ENCODE results near the gene CTAGE6.
"Not testable (repeated sequence)": the region's sequence is repeated elsewhere in the genome, so short reads cannot be mapped to it uniquely, and the experiment has no call there.

Gene CTAGE6

DNA sequence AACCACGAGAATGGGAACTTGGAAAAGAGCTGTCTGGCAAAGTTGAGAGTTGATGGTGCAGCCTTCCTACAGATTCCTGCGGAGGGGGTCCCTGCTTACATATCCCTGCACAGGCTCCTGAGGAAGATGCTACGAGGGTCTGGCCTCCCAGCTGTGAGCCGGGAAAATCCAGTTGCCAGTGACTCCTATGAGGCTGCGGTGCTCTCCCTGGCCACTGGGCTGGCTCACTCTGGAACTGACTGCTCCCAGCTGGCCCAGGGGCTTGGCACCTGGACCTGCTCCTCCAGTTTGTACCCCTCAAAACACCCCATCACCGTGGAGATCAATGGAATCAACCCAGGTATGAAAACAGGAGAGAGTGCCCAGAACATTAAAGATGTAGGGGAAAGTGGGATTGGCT, 37.2 kb downstream of the CTAGE6 start:
- DNase-seq (ENCODE audit: low read depth in 2 of 3, low spot score in 1 of 3): not testable (repeated sequence)

DNA sequence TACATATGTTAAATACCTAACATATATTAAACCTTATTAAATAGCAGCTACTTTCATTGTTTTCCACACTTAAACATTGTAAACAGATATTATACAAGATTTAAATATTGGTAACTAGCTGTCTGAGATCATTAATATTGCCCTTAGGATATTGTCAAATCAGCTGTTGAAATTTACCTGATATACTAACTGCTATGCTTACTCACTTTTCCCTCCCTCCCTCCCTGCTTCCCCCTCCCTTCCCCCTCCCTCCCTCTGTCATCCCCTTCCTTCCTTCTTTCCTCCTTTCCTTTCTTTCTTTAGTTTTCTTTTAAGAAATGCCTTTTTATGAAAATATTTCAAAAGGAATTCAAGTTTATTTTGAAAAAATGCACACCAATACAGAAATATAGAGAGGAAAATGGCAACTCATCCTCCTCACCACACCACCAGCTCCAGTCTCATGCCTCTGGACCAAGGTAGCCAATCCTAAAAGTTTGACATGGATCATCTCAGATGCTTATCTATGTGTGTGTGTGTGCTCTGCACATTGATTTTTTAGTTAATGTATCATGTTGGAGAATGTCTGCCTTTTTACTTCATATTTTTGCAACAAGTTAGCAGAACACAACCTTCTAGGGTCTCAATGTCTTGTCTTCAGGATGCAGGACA, 41.8 kb downstream of the CTAGE6 start:
- DNase-seq (ENCODE audit: low read depth in 2 of 3, low spot score in 1 of 3): not testable (repeated sequence)

DNA sequence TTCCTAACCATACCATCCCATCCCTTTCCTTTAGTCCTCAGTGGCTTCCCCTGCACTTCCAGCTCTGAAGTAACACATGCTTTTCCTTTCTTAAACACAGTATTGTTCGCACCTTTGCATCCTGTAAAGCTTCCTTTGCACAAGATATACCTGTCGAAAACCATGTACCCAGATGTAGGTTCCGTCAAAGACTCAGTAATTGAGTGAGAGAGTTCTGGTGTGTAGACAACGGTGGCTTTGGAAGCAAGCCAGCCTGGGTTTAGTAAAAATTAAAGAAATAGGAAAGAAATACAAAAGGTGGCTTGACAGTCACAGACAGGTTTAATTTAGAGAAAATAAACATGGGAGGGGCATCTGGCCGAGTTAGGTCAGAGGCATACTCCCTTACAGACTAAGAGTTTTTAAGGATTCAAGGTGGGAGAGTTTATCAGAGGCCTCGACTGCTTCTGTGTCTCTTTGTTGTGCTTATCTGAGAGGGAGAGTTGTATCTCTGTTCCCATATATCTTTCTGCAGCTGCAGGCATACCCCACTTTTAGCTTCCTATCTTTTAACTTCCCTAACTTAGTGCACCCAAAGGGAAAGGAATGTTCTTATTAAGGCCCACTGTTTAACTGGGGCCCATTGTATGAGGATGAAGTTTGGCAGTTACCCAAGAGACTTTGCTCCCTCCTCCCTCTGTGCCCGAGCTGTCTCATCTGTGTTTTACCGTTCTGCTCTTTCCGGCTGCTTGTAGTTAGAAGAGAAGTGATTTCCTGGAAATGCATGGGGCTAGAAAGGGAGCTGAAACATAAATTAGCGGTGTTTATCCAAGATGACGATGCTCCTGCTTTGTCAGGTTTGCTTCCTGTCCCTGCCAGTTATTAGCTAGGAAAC, 42.7 kb downstream of the CTAGE6 start:
- DNase-seq (ENCODE audit: low read depth in 2 of 3, low spot score in 1 of 3): not testable (repeated sequence)

DNA sequence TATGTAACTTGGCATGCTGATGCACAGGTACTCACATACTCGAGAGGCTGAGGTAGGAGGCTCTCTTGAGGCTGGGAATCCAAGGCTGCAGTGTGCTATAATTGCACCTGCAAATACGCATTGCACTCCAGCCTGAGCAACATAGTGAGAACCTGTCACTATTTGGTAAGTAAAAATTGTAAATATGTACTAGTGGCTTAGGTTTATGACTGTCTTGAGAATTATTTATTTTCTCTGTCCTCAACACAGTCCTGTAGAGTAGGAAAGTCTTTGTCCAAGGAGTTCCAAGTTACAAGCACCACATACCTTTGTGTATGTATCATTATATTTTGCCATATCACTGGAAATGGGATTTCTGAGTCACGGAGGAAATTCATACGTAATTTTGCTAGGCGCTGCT, 45.1 kb downstream of the CTAGE6 start:
- not testable (repeated sequence) for DNase-seq (ENCODE audit: low read depth in 2 of 3, low spot score in 1 of 3)

DNA sequence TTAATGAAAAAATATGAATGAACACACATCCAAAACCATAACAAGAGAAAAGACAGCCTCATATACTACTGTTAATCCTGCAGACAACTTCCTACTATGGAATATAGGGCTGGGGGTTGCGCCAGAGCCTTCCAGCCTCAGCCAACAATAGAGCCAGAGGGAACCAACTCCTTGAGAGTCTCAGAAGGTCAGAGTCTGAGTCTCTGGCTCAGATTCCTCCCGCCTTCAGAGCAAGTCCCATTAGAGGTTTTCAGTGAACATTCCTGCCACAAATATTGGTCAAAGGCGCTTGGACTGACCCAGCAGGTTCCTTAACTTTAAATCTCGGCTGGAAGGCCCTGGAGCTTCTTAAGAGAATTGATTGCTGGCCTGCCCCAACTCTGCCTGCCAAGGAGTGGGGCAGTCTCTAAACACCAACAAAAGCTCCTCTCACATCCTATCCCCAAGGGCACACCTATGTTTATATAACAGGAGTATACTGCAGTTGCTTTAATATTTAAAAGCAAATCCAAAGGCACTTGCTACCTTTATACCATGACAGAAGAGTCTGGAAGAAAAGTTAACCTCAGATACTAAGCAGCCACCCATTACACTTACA, 45.7 kb downstream of the CTAGE6 start:
- not testable (repeated sequence) for DNase-seq (ENCODE audit: low read depth in 2 of 3, low spot score in 1 of 3)

DNA sequence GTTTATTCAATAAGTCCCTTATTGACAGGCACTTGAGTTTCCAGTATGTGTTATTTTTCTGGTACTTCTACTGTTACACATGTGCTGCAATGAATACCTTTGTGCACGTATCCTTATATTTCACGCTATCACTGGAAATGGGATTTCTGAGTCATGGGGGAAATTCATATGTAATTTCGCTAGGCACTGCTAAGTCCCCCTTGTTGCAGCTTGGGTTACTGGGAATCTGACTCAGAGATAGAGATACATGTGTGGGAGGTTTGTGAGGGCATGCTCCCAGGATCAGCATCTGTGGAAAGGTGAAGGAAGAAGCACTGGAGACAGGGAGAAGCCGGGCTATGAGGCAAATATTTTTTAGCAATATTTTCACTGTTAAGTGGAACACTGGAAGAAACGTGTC, 47.6 kb downstream of the CTAGE6 start:
- DNase-seq (ENCODE audit: low read depth in 2 of 3, low spot score in 1 of 3): not testable (repeated sequence)

Measured in stimulated activated CD4-positive, alpha-beta T cell treated with anti-CD3 and anti-CD28 coated beads, Interleukin-12 subunit alpha, Interleukin-12 subunit beta, amount 100 ng/mL, for 48 hours (primary cell).